GM19468 (cell line): ENCODE results near the gene SENP3.

ENCODE experiments used
- ATAC-seq: cut with Tn5 transposase; IDR thresholded peaks from one replicate; pipeline ENCODE4 v1.9.1; 2021; ENCODE audit warnings: mild to moderate bottlenecking, moderate library complexity, moderate number of reproducible peaks; ENCODE audit not compliant: unreplicated experiment; ENCODE audit errors: extremely low read depth

Gene SENP3

GRCh38 chr17:7561589-7562207 lies at the start of gene SENP3:
SENP3 (plus strand) TSS chr17:7561919; CDS start chr17:7563077, 1,158 bp downstream.
- peak; percentile 20 for ATAC-seq

GRCh38 chr17:7512105-7512504 lies 49.6 kb upstream of the SENP3 start:
- no peak for ATAC-seq

- ATAC-seq, result no peak
These were observed 48.7 kb upstream of the SENP3 start for GRCh38 chr17:7512824-7513540.

- ATAC-seq, result no peak
These were observed 47.8 kb upstream of the SENP3 start for GRCh38 chr17:7513850-7514419.

- ATAC-seq, result no peak
These were observed 45.7 kb upstream of the SENP3 start for GRCh38 chr17:7515911-7516610.

- ATAC-seq, result no peak
These were observed 38.7 kb upstream of the SENP3 start for GRCh38 chr17:7523033-7523432.

- no peak for ATAC-seq
These were observed 32.9 kb upstream of the SENP3 start for GRCh38 chr17:7528842-7529241.

- no peak for ATAC-seq
These were observed 31.5 kb upstream of the SENP3 start for GRCh38 chr17:7530023-7530900.

GRCh38 chr17:7538050-7538449 lies 23.7 kb upstream of the SENP3 start:
- no peak for ATAC-seq

GRCh38 chr17:7538891-7539545 lies 22.7 kb upstream of the SENP3 start:
- no peak for ATAC-seq

GRCh38 chr17:7541074-7541621 lies 20.6 kb upstream of the SENP3 start:
- no peak for ATAC-seq

GRCh38 chr17:7544911-7545310 lies 16.8 kb upstream of the SENP3 start:
- ATAC-seq, result no peak

GRCh38 chr17:7548585-7549400 lies 12.9 kb upstream of the SENP3 start, which contains the start of gene TNFSF12:
TNFSF12 (plus strand) TSS chr17:7549058; CDS start chr17:7549154, 96 bp downstream.
- no peak for ATAC-seq

GRCh38 chr17:7549401-7550055 lies 12.2 kb upstream of the SENP3 start:
- ATAC-seq, result no peak

GRCh38 chr17:7550344-7550743 lies 11.4 kb upstream of the SENP3 start:
- ATAC-seq, result no peak

GRCh38 chr17:7551396-7551795 lies 10.3 kb upstream of the SENP3 start:
- no peak for ATAC-seq

GRCh38 chr17:7552621-7553051 lies 9.1 kb upstream of the SENP3 start:
- no peak for ATAC-seq

GRCh38 chr17:7553356-7553755 lies 8.4 kb upstream of the SENP3 start:
- no peak for ATAC-seq
